HepG2 (cell line): ENCODE measurements around the gene LPXN. TPM values are rescaled to one million over a fixed set of nuclear protein-coding genes. Genes with fewer than 3 reads are reported as not detected.

ENCODE experiments used
- ATAC-seq: fragments of 200-7000 bp; cut with Tn5 transposase; 3 replicates; pipeline ENCODE4 v1.9.1; 2020; ENCODE audit warnings: mild to moderate bottlenecking, moderate library complexity
- BruUV-seq: library from RNA; stranded (reverse); fragments of 400-500 nt; replicated peaks from 2 replicates; lab custom pipeline; 2021; lab: Mats Ljungman, UMichigan
- CTCF ChIA-PET: fragments of 300-600 bp; formaldehyde crosslinking; extraction: SDS; loops from one replicate; lab custom pipeline; 2021; ENCODE audit warnings: low total read pairs, inconsistent platforms, low intra/inter-chr PET ratio; lab: Yijun Ruan, JAX
- POLR2A ChIA-PET: fragments of 350-600 bp; sonication (Branson Sonifier 250); formaldehyde crosslinking; loops from one replicate; lab custom pipeline; 2020; ENCODE audit warnings: antibody characterized with exemption, inconsistent platforms; lab: Yijun Ruan, JAX
- DNase-seq: peaks from one replicate; pipeline ENCODE4 v3.0.0-alpha.2; 2015; ENCODE audit warnings: low spot score
- FAIRE-seq: peaks from 3 replicates; lab custom pipeline; 2011; peaks lifted over from hg19 to GRCh38; lab: Jason Lieb, UNC
- H2AFZ ChIP-seq: one replicate; pipeline ENCODE4 v1.6.1; 2011; ENCODE audit warnings: low read length, inconsistent platforms
- H3K27ac ChIP-seq: fragments of 300-600 bp; 3 replicates; pipeline ENCODE4 v1.8.0; 2011; ENCODE audit warnings: mixed run types, mild to moderate bottlenecking, mixed read lengths, low read length, inconsistent platforms; ENCODE audit not compliant: insufficient read depth; ENCODE audit errors: extremely low read length
- H3K27me3 ChIP-seq, 2 experiments: fragments of 200-600 bp in 1 of 2; 2 replicates in 1 of 2; 3 replicates in 1 of 2; pipeline versions ENCODE4 v1.6.0 to v1.8.0; 2011; ENCODE audit warnings: low read length in 2 of 2, mild to moderate bottlenecking in 2 of 2, moderate library complexity in 2 of 2, inconsistent platforms in 1 of 2; ENCODE audit not compliant: insufficient read depth in 2 of 2, control insufficient read depth in 1 of 2
- H3K36me3 ChIP-seq, 2 experiments: fragments of 200-600 bp in 1 of 2; replicated peaks in 1 of 2; 2 replicates in 1 of 2; 3 replicates in 1 of 2; pipeline versions ENCODE4 v1.5.1 to v1.8.0; 2011; ENCODE audit warnings: low read length in 2 of 2, inconsistent platforms in 1 of 2; ENCODE audit not compliant: insufficient read depth in 2 of 2, control insufficient read depth in 1 of 2
- H3K4me1 ChIP-seq: 2 replicates; pipeline ENCODE4 v1.5.1; 2012; ENCODE audit warnings: low read length, inconsistent platforms; ENCODE audit not compliant: insufficient read depth
- H3K4me2 ChIP-seq: 2 replicates; pipeline ENCODE4 v1.6.0; 2011; ENCODE audit warnings: low read depth, low read length, inconsistent platforms
- H3K4me3 ChIP-seq, 3 experiments: fragments of 200-600 bp in 1 of 3; sonication (generic), shearing (Covaris generic) in 1 of 3; replicated peaks in 1 of 3; 2 replicates each; pipeline ENCODE4 v1.5.1; 2011 to 2016; ENCODE audit warnings: low read length in 3 of 3, inconsistent platforms in 2 of 3, low read depth in 2 of 3, mild to moderate bottlenecking in 2 of 3, control low read depth in 1 of 3, mixed read lengths in 1 of 3; ENCODE audit not compliant: insufficient read depth in 1 of 3
- H3K79me2 ChIP-seq: one replicate; pipeline ENCODE4 v1.6.1; 2011; ENCODE audit warnings: low read length, inconsistent platforms; ENCODE audit not compliant: insufficient read depth
- H3K9ac ChIP-seq: 2 replicates; pipeline ENCODE4 v1.6.0; 2011; ENCODE audit warnings: mild to moderate bottlenecking, low read depth, low read length, inconsistent platforms; ENCODE audit not compliant: insufficient read depth
- H3K9me3 ChIP-seq: 2 replicates; pipeline ENCODE4 v1.5.1; 2012; ENCODE audit warnings: mild to moderate bottlenecking, low read length
- H4K20me1 ChIP-seq: 2 replicates; pipeline ENCODE4 v1.6.0; 2011; ENCODE audit warnings: inconsistent platforms, mild to moderate bottlenecking, low read length, moderate library complexity; ENCODE audit not compliant: insufficient read depth
- ARHGAP35 ChIP-seq: sonication (generic); formaldehyde crosslinking; IDR thresholded peaks from 2 replicates; pipeline ENCODE4 v1.9.0; 2022; ENCODE audit warnings: mild to moderate bottlenecking, inconsistent platforms, moderate library complexity, missing genetic modification reagents, borderline replicate concordance
- JUNB ChIP-seq: sonication (generic); formaldehyde crosslinking; IDR thresholded peaks from 2 replicates; pipeline ENCODE4 v1.8.0; 2022; ENCODE audit warnings: missing genetic modification reagents, mild to moderate bottlenecking, borderline replicate concordance
- KLF13 ChIP-seq: sonication (generic); formaldehyde crosslinking; IDR thresholded peaks from 2 replicates; pipeline ENCODE4 v1.4.0; 2020; ENCODE audit warnings: mild to moderate bottlenecking, missing genetic modification reagents
- MAZ ChIP-seq, 2 experiments: sonication (generic) in 1 of 2; formaldehyde crosslinking in 1 of 2; IDR thresholded peaks; 2 replicates each; pipeline versions ENCODE4 v1.5.0 to v1.6.1; 2012 to 2020; ENCODE audit warnings: low read depth in 2 of 2, mild to moderate bottlenecking in 2 of 2, borderline replicate concordance in 1 of 2, improper control_type of control experiment in 1 of 2, low read length in 1 of 2, missing genetic modification reagents in 1 of 2, moderate library complexity in 1 of 2
- NR2C2 ChIP-seq: sonication (generic); formaldehyde crosslinking; IDR thresholded peaks from 2 replicates; pipeline ENCODE4 v1.4.0; 2020; ENCODE audit warnings: missing genetic modification reagents, mild to moderate bottlenecking, moderate library complexity, borderline replicate concordance
- RARA ChIP-seq: IDR thresholded peaks from 2 replicates; pipeline ENCODE4 v1.6.1; 2016; ENCODE audit warnings: missing genetic modification reagents, missing compliant biosample characterization
- RNF2 ChIP-seq: fragments of 450-650 bp; conservative IDR thresholded peaks from 2 replicates; pipeline ENCODE4 v1.6.1; 2016; ENCODE audit warnings: low read depth
- SNAPC5 ChIP-seq: sonication (generic); formaldehyde crosslinking; IDR thresholded peaks from 2 replicates; pipeline ENCODE4 v1.8.1; 2023; ENCODE audit warnings: mild to moderate bottlenecking, missing genetic modification reagents, borderline replicate concordance
- ZBTB42 ChIP-seq: sonication (generic); formaldehyde crosslinking; IDR thresholded peaks from 2 replicates; pipeline ENCODE4 v1.5.0; 2020; ENCODE audit warnings: mild to moderate bottlenecking, missing genetic modification reagents
- ZHX2 ChIP-seq, 2 experiments: sonication (generic) in 1 of 2; formaldehyde crosslinking in 1 of 2; IDR thresholded peaks; 2 replicates each; pipeline versions ENCODE4 v1.6.1 to v1.9.0; 2014 to 2022; ENCODE audit warnings: antibody characterized with exemption in 1 of 2, borderline replicate concordance in 1 of 2, inconsistent platforms in 1 of 2, low read depth in 1 of 2, missing genetic modification reagents in 1 of 2
- ZNF33A ChIP-seq: sonication (generic); formaldehyde crosslinking; IDR thresholded peaks from 2 replicates; pipeline ENCODE4 v1.5.1; 2020; ENCODE audit warnings: missing genetic modification reagents, mild to moderate bottlenecking, moderate library complexity, borderline replicate concordance
- ZNF501 ChIP-seq: sonication (generic); formaldehyde crosslinking; IDR thresholded peaks from 2 replicates; pipeline ENCODE4 v1.5.1; 2020; ENCODE audit warnings: mild to moderate bottlenecking, moderate library complexity, missing genetic modification reagents
- ZNF644 ChIP-seq: IDR thresholded peaks from 2 replicates; pipeline ENCODE4 v1.6.1; 2016; ENCODE audit warnings: low read depth
- ZNF704 ChIP-seq: sonication (generic); formaldehyde crosslinking; IDR thresholded peaks from 2 replicates; pipeline ENCODE4 v1.8.1; 2023; ENCODE audit warnings: mild to moderate bottlenecking, inconsistent platforms, moderate library complexity, missing genetic modification reagents, borderline replicate concordance
- ZNF777 ChIP-seq: sonication (generic); formaldehyde crosslinking; IDR thresholded peaks from 2 replicates; pipeline ENCODE4 v1.4.0; 2020; ENCODE audit warnings: missing genetic modification reagents
- ZNF83 ChIP-seq: sonication (generic); formaldehyde crosslinking; IDR thresholded peaks from 2 replicates; pipeline ENCODE4 v1.4.0; 2020; ENCODE audit warnings: missing genetic modification reagents, mild to moderate bottlenecking, borderline replicate concordance
- WGBS: methylation state at CpG from one replicate; pipeline ENCODE4 v1.1.6; 2017; ENCODE audit warnings: low lambda C conversion rate; 5-methylcytosine and 5-hydroxymethylcytosine counted together
- in situ Hi-C: cut with HindIII; loops from 2 replicates; pipeline ENCODE4 v1.10.0; 2017; ENCODE audit warnings: low pct_unique_long_range_greater_than_20kb; ENCODE audit not compliant: extremely low pct_ligation_motif_present
- intact Hi-C: fragments of 100-400 bp; cut with micrococcal nuclease; formaldehyde crosslinking; loops from one replicate; pipeline ENCODE4 v1.10.0; 2022; ENCODE audit not compliant: unreplicated experiment
- polyA plus RNA-seq, 8 experiments: library from polyadenylated mRNA; depleted of rRNA in 3 of 8; stranded (reverse) in 7 of 8; unstranded in 1 of 8; fragments of >200 nt; fragmentation: Illumina TruSeq in 4 of 8; extraction: Trizol in 4 of 8; gene quantifications; 2 replicates each; pipeline versions ENCODE4 v1.2.1 to v1.2.3, GENCODE V29; 2011 to 2016; ENCODE audit warnings: low read depth in 4 of 8, missing spikeins in 1 of 8, mixed read lengths in 1 of 8; ENCODE audit not compliant: insufficient read depth in 1 of 8
- total RNA-seq, 5 experiments: library from RNA; depleted of rRNA; stranded (reverse); fragments of >200 nt; fragmentation: Illumina TruSeq; extraction: Trizol; gene quantifications; 2 replicates each; pipeline ENCODE4 v1.2.3, GENCODE V29; 2016; ENCODE audit warnings: low read depth in 1 of 5

LPXN gene
- total and polyA plus RNA-seq, 2 of the 13 experiments (the other 11 are each of a cell fraction or from before 2014, with no cell fraction given), result 1.7 to 3.5 TPM

GRCh38 chr11:58606930-58607714 lies 31.5 kb upstream of the LPXN start (continued):
- TF ChIP-seq RARA (no peak), NR2C2 (no peak), SNAPC5 (CRISPR knock-in tag) (no peak), ZNF83 (CRISPR knock-in tag) (no peak), RNF2 (no peak), ZNF704 (CRISPR knock-in tag) (no peak), JUNB (CRISPR knock-in tag) (no peak), ARHGAP35 (no peak), ZNF501 (no peak), ZNF644 (peak; percentile 81), ZBTB42 (CRISPR knock-in tag) (no peak)

- no peaks in the 10 kb centered on the region for H3K27me3 ChIP-seq
- H3K27ac ChIP-seq, result no peak overlapping the region
- H3K36me3 ChIP-seq, result peaks cover 0 to 18% of the 10 kb centered on the region in 2 experiments; a peak in 2 of 5 replicates
- H3K9ac ChIP-seq, result no peak overlapping the region
- H3K4me1 ChIP-seq, result peaks cover 37% of the 10 kb centered on the region
- no peak overlapping the region for H3K4me2 ChIP-seq
- no TSS peak for BruUV-seq
- DNase-seq (no peak), FAIRE-seq (no peak), ATAC-seq (no peak)
- H4K20me1 ChIP-seq, result peaks cover 12% of the 10 kb centered on the region; the same call in 1 of the 2 replicates
- ChIA-PET CTCF (no interaction called here), POLR2A (no interaction called here)
- no peak overlapping the region for H3K4me3 ChIP-seq
- in situ Hi-C loops, result no loop called here
- no peak overlapping the region for H2AFZ ChIP-seq
- H3K79me2 ChIP-seq, result peaks cover 94% of the 10 kb centered on the region
- no peaks in the 10 kb centered on the region for H3K9me3 ChIP-seq
- 99% methylated on average over 2 of the region's 2 CpGs for WGBS
- intact Hi-C loops, result no loop called here
- TF ChIP-seq KLF13 (CRISPR knock-in tag) (no peak), ZNF777 (no peak), ZHX2 (IDR thresholded peaks at IDR 0.05; ENCODE audit: low read depth) (no peak), ZHX2 (CRISPR knock-in tag; IDR thresholded peaks at IDR 0.05; ENCODE audit: borderline replicate concordance) (no peak), MAZ (IDR thresholded peaks at IDR 0.05; ENCODE audit: borderline replicate concordance, low read depth, low read length) (no peak), MAZ (CRISPR knock-in tag; IDR thresholded peaks at IDR 0.05; ENCODE audit: low read depth) (no peak), ZNF33A (CRISPR knock-in tag) (no peak)
These were observed 24.9 kb upstream of the LPXN start for GRCh38 chr11:58600510-58600909.
